ENCODE data around the gene MRPS18C.
"Not testable (repeated sequence)": the region's sequence is repeated elsewhere in the genome, so short reads cannot be mapped to it uniquely, and the experiment has no call there.

MRPS18C gene

DNA sequence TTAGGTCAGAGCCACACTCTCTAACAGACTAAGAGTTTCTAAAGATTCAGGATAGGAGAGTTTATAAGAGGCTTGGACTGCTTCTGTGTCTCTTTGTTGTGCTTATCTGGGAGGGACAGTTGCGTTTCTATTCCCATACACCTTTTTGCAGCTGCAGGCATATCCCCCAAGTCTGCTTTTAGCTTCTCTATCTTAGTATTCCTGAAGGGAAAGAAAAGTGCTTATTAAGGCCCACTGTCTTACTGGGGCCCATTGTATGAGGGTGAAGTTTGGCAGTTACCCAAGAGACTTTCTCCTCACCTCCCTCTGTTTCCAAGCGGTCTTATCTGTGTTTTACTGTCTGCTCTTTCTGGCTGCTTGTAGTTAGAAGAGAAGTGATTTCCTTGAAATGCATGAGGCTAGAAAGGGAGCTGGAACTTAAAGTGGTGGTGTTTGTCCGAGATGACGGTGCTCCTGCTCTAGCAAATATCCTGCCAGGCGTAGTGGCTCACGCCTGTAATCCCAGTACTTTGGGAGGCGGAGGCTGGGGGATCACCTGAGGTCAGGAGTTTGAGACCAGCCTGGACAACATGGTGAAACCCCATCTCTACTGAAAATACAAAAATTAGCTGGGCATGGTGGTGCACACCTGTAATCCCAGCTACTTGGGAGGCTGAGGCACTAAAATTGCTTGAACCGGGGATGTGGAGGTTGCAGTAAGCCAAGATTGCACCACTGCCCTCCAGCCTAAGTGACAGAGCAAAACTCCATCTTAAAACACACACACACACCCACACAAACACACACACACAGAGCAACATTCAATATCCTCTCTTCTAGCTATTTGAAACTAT is 40.4 kb downstream of the MRPS18C start:
- DNase-seq (ENCODE audit: low read depth, low spot score) = not testable (repeated sequence)

DNA sequence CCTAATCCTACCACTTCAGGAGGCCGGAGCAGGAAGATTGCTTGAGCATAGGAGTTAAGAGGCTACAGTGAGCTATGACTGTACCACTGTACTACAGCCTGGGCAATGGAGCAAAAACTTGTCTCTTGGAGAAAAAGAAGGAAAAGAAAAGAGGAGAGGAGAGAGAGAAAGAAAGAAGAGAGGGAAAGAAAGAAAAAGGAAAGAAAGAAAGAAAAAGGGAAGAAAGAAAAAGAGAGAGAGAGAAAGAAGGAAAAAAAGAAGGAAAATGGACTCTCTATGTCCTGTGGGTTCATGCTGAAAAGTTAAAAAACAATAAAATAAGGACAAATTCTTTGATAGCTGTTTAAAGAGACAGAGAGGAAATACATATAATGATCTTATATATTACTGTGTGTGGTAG is 42.3 kb downstream of the MRPS18C start:
- no peak for DNase-seq (ENCODE audit: low read depth, low spot score)

DNA sequence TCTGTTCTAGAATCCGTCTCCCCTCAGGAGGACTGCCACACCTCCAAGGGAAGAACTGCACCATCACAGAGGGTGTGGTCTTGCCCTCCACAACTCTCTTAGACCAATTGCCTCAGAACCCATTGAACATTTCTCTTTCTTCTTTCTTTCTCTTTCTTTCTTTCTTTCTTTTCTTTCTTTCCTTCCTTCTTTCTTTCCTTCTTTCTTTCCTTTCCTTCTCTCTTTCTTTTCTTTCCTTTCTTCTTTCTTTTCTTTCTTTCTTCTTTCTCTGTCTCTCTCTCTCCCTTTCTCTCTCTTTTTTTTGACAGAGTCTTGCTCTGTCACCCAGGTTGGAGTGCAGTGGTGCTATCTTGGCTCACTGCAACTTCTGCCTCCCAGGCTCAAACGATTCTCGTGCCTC is 45.8 kb downstream of the MRPS18C start:
- not testable (repeated sequence) for DNase-seq (ENCODE audit: low read depth, low spot score)

- DNase-seq (ENCODE audit: low read depth, low spot score) = no peak
Measured at GRCh38 chr4:83503974-83504373, 48.1 kb downstream of the MRPS18C start.

- DNase-seq (ENCODE audit: low read depth, low spot score) = no peak
Measured at GRCh38 chr4:83504503-83504902, 48.6 kb downstream of the MRPS18C start.

- DNase-seq (ENCODE audit: low read depth, low spot score) = no peak
Measured at GRCh38 chr4:83504996-83505395, 49.1 kb downstream of the MRPS18C start.

DNA sequence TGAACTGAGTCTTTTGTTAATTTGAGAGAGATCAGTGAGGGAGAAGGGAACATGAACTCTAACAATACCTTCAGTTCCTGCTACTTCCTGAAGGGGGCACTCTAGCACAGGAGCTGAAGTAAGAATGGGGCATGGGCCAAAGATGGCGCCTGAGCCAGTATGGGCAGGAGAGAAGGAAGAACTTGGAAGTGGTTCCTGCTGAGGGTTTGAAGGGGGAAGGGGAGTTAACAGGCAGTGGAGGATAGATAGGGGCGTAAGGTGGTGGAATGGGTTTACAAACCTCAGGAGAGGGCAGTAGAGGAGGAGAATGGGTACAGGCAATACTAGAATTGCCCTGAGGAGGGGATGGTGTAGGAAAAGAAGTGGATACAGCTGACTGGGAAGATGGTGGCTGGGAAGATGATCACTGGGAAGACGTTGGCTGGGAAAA is 53.3 kb downstream of the MRPS18C start:
- peak; percentile 2 for DNase-seq (ENCODE audit: low read depth, low spot score)

DNA sequence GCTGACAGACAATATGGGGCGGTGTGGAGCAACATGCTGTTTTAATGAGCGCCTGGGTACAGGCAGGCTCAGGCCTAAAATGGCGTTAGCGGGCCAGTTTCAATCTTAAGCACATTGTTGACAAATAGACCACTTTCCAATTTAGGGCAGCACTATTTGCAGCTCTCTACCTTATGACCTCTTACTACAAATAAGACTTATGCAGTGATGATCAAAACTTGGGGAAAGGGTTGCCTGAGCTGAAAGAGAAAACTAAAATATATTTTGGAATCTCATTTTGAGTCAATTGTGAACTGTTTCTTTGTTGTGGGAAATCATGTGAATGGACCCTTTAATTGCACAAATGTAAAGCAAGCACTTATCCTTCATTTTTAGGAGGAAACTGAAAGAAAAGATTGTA is 54.6 kb downstream of the MRPS18C start:
- no peak for DNase-seq (ENCODE audit: low read depth, low spot score)
